GM12801 (cell line): ENCODE data around the gene PHTF2.

Source experiments
- CTCF ChIP-seq: IDR thresholded peaks from one replicate; pipeline ENCODE4 v1.5.1; 2011; ENCODE audit warnings: control low read depth; ENCODE audit not compliant: insufficient read length; ENCODE audit errors: extremely low read depth

PHTF2 gene

GRCh38 chr7:77930496-77930895 is 131.9 kb downstream of the PHTF2 start:
- TF ChIP-seq CTCF, result no peak

- no peak for TF ChIP-seq CTCF
Measured at GRCh38 chr7:77931841-77932240, 133.3 kb downstream of the PHTF2 start.

- TF ChIP-seq CTCF, result no peak
Measured at GRCh38 chr7:77933394-77933793, 134.8 kb downstream of the PHTF2 start.

- TF ChIP-seq CTCF, result no peak
Measured at GRCh38 chr7:77935652-77936348, 137.2 kb downstream of the PHTF2 start.

- no peak for TF ChIP-seq CTCF
Measured at GRCh38 chr7:77940647-77941046, 142.1 kb downstream of the PHTF2 start.

GRCh38 chr7:77942431-77942830 is 143.9 kb downstream of the PHTF2 start:
- no peak for TF ChIP-seq CTCF

GRCh38 chr7:77944183-77945182 is 145.9 kb downstream of the PHTF2 start:
- no peak for TF ChIP-seq CTCF
